ENCODE measurements around the gene SIGLEC5. TPM values are rescaled to one million over a fixed set of nuclear protein-coding genes. Genes with fewer than 3 reads are reported as not detected.
"Not testable (repeated sequence)": the region's sequence is repeated elsewhere in the genome, so short reads cannot be mapped to it uniquely, and the experiment has no call there.

Gene SIGLEC5
- not detected in 3 replicates for total RNA-seq
- long read RNA-seq = 0 reads

DNA sequence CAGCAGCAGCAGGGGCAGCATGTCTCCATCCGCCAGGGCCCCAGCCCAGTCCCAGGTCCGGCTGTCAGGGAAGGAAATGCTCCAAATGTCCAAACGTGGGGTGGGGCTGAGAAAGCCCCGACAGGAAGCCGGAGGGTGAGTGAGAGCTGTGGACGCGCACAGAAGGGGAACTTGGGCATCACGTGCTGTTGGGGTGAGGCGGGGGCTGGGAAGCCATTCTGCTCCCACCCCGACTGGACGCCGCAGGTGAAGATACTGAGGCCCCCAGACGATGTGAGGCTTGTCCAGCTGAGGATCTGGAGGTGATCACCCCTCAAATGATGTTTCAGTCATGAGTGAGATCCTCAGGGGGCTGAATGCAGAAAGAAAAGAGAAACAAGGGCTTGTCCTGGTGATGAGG lies at the start of gene SIGLEC5:
Gene SIGLEC5 (minus strand): TSS at position 87 of the 400 bp plus-strand sequence. CDS start 66 bp downstream, at position 21.
- not testable (repeated sequence) for DNase-seq (ENCODE audit: low spot score); H3K4me1 Mint-ChIP-seq (ENCODE audit: low read depth); H3K27ac Mint-ChIP-seq (ENCODE audit: unreplicated experiment); H3K36me3 Mint-ChIP-seq (ENCODE audit: low read depth); H3K9me3 Mint-ChIP-seq (ENCODE audit: low read depth); H3K4me3 Mint-ChIP-seq (ENCODE audit: unreplicated experiment)
- H3K27me3 Mint-ChIP-seq (ENCODE audit: low read depth) = peaks cover 12% of the 10 kb centered on the region

DNA sequence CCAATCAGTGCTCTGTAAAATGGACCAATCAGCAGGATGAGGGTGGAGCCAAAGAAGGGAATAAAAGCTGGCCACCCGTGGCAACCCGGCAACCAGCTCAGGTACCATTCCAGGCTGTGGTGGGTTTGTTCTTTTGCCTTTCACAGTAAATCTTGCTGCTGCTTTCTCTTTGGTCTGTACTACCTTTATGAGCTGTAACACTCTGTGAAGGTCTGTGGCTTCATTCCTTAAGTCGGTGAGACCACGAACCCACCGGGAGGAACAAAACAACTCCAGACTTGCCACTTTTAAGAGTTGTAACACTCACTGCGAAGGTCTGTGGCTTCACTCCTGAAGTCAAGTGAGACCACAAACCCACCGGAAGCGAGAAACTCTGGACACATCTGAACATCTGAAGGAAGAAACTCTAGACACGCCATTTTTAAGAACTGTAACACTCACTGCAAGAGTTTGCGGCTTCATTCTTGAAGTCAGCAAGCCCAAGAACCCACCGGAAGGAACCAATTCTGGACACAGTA lies 46.4 kb upstream of the SIGLEC5 start:
- H3K9me3 Mint-ChIP-seq (ENCODE audit: low read depth) = no peaks in the 10 kb centered on the region
- no peak for DNase-seq (ENCODE audit: low spot score)
- no peak overlapping the region for H3K27ac Mint-ChIP-seq (ENCODE audit: unreplicated experiment)
- H3K4me1 Mint-ChIP-seq (ENCODE audit: low read depth) = no peaks in the 10 kb centered on the region
- H3K4me3 Mint-ChIP-seq (ENCODE audit: unreplicated experiment) = no peak overlapping the region
- H3K27me3 Mint-ChIP-seq (ENCODE audit: low read depth) = peaks cover 18% of the 10 kb centered on the region
- peaks cover 2% of the 10 kb centered on the region for H3K36me3 Mint-ChIP-seq (ENCODE audit: low read depth)
- TF ChIP-seq CTCF (IDR thresholded peaks at IDR 0.05) = no peak

GRCh38 chr19:51675911-51676565 lies 45.8 kb upstream of the SIGLEC5 start:
- not testable (repeated sequence) for H3K4me3 Mint-ChIP-seq (ENCODE audit: unreplicated experiment); H3K36me3 Mint-ChIP-seq (ENCODE audit: low read depth); H3K27ac Mint-ChIP-seq (ENCODE audit: unreplicated experiment); H3K9me3 Mint-ChIP-seq (ENCODE audit: low read depth); H3K4me1 Mint-ChIP-seq (ENCODE audit: low read depth); DNase-seq (ENCODE audit: low spot score)
- peaks cover 16% of the 10 kb centered on the region for H3K27me3 Mint-ChIP-seq (ENCODE audit: low read depth)
- TF ChIP-seq CTCF (IDR thresholded peaks at IDR 0.05) = peak; percentile 65

GRCh38 chr19:51668216-51668615 lies 38.0 kb upstream of the SIGLEC5 start:
- Mint-ChIP-seq H3K36me3 (ENCODE audit: low read depth) (peaks cover 2% of the 10 kb centered on the region), H3K27me3 (ENCODE audit: low read depth) (peaks cover 37% of the 10 kb centered on the region), H3K4me3 (ENCODE audit: unreplicated experiment) (no peak overlapping the region), H3K27ac (ENCODE audit: unreplicated experiment) (no peak overlapping the region), H3K4me1 (ENCODE audit: low read depth) (no peaks in the 10 kb centered on the region), H3K9me3 (ENCODE audit: low read depth) (peaks cover 3% of the 10 kb centered on the region)
- no peak for DNase-seq (ENCODE audit: low spot score)
- TF ChIP-seq CTCF (IDR thresholded peaks at IDR 0.05) = no peak

- peaks cover 3% of the 10 kb centered on the region for H3K9me3 Mint-ChIP-seq (ENCODE audit: low read depth)
- no peak overlapping the region for H3K4me3 Mint-ChIP-seq (ENCODE audit: unreplicated experiment)
- DNase-seq (ENCODE audit: low spot score) = no peak
- H3K27ac Mint-ChIP-seq (ENCODE audit: unreplicated experiment) = no peak overlapping the region
- H3K4me1 Mint-ChIP-seq (ENCODE audit: low read depth) = no peaks in the 10 kb centered on the region
- peaks cover 46% of the 10 kb centered on the region for H3K27me3 Mint-ChIP-seq (ENCODE audit: low read depth)
- H3K36me3 Mint-ChIP-seq (ENCODE audit: low read depth) = no peaks in the 10 kb centered on the region
- peak; percentile 28 for TF ChIP-seq CTCF (IDR thresholded peaks at IDR 0.05)
Observed at GRCh38 chr19:51664997-51665396, 34.8 kb upstream of the SIGLEC5 start.

- TF ChIP-seq CTCF (IDR thresholded peaks at IDR 0.05) = no peak
- Mint-ChIP-seq H3K4me3 (ENCODE audit: unreplicated experiment) (no peak overlapping the region), H3K4me1 (ENCODE audit: low read depth) (no peaks in the 10 kb centered on the region), H3K36me3 (ENCODE audit: low read depth) (no peaks in the 10 kb centered on the region), H3K27me3 (ENCODE audit: low read depth) (peaks cover 50% of the 10 kb centered on the region), H3K9me3 (ENCODE audit: low read depth) (peaks cover 3% of the 10 kb centered on the region), H3K27ac (ENCODE audit: unreplicated experiment) (no peak overlapping the region)
- DNase-seq (ENCODE audit: low spot score) = no peak
Observed at GRCh38 chr19:51664131-51664530, 33.9 kb upstream of the SIGLEC5 start.
